Esophagus (tissue), 2 donors: ENCODE measurements around the gene ERGIC1. TPM values are rescaled to one million over a fixed set of nuclear protein-coding genes. Genes with fewer than 3 reads are reported as not detected.

Experiments used
- H3K27ac ChIP-seq, 2 donors: one replicate each; pipeline ENCODE4 v1.5.1; 2013; ENCODE audit warnings: low read depth in 2 of 2, mild to moderate bottlenecking in 2 of 2, inconsistent platforms in 1 of 2, low read length in 1 of 2, moderate library complexity in 1 of 2
- H3K27me3 ChIP-seq, 2 donors: one replicate each; pipeline ENCODE4 v1.6.1; 2013; ENCODE audit warnings: low read length in 2 of 2, control low read depth in 1 of 2, mild to moderate bottlenecking in 1 of 2; ENCODE audit not compliant: insufficient read depth in 2 of 2, control insufficient read depth in 1 of 2
- H3K36me3 ChIP-seq, 2 donors: one replicate each; pipeline ENCODE4 v1.6.1; 2013; ENCODE audit warnings: low read length in 1 of 2; ENCODE audit not compliant: control insufficient read depth in 2 of 2, insufficient read depth in 2 of 2
- H3K4me1 ChIP-seq, 2 donors: one replicate each; pipeline ENCODE4 v1.6.1; 2013; ENCODE audit warnings: low read length in 1 of 2; ENCODE audit not compliant: control insufficient read depth in 2 of 2, insufficient read depth in 2 of 2
- H3K4me3 ChIP-seq, 2 donors: one replicate each; pipeline ENCODE4 v1.5.1; 2013; ENCODE audit warnings: low read length in 2 of 2, mild to moderate bottlenecking in 2 of 2, low read depth in 1 of 2, moderate library complexity in 1 of 2
- H3K9me3 ChIP-seq, 2 donors: one replicate each; pipeline ENCODE4 v1.6.1; 2013; ENCODE audit warnings: mild to moderate bottlenecking in 2 of 2, low read depth in 1 of 2, low read length in 1 of 2, moderate library complexity in 1 of 2; ENCODE audit not compliant: control insufficient read depth in 2 of 2, insufficient read depth in 1 of 2
- WGBS, 2 donors: extraction: QIAGEN DNeasy Blood & Tissue Kit; methylation state at CpG; one replicate each; pipeline ENCODE4 v1.1.7; 2013; 5-methylcytosine and 5-hydroxymethylcytosine counted together
- polyA plus RNA-seq, 2 donors: library from polyadenylated mRNA; stranded (reverse); fragments of 200-250 nt; gene quantifications; one replicate each; pipeline ENCODE4 v1.2.3, GENCODE V29; 2013
- donor health status: healthy with polysubstance abuse.
- donor health status: Bipolar disorder and iron deficiency.

ERGIC1 gene
- polyA plus RNA-seq, 2 donors = 45.2 to 47.1 TPM

GRCh38 chr5:172981931-172982330 lies 147.9 kb downstream of the ERGIC1 start:
- Histone ChIP-seq H3K27ac (no peak overlapping the region), H3K27me3 (no peaks in the 10 kb centered on the region), H3K4me1 (peaks cover 0 to 2% of the 10 kb centered on the region in 2 donors), H3K36me3 (no peaks in the 10 kb centered on the region), H3K4me3 (no peak overlapping the region), H3K9me3 (no peaks in the 10 kb centered on the region)
- WGBS, 2 donors = 84 to 92% methylated on average over 7 of the region's 7 CpGs

- Histone ChIP-seq H3K27ac (peak within 1 kb of the TSS; percentile 94 to 99), H3K4me1 (peaks cover 2% of the 10 kb centered on the region in 2 donors), H3K27me3 (no peaks in the 10 kb centered on the region), H3K9me3 (no peaks in the 10 kb centered on the region), H3K4me3 (peak within 1 kb of the TSS; percentile 91 to 96), H3K36me3 (peaks cover 0 to 2% of the 10 kb centered on the region in 2 donors)
- WGBS, 2 donors = 0% methylated on average over 47 to 49 of the region's 49 CpGs
These were observed 149.6 kb downstream of the ERGIC1 start, which contains the start of gene ATP6V0E1 for GRCh38 chr5:172983542-172984243. Gene ATP6V0E1 (plus strand): TSS chr5:172983771. CDS start chr5:172983861, 90 bp downstream.

DNA sequence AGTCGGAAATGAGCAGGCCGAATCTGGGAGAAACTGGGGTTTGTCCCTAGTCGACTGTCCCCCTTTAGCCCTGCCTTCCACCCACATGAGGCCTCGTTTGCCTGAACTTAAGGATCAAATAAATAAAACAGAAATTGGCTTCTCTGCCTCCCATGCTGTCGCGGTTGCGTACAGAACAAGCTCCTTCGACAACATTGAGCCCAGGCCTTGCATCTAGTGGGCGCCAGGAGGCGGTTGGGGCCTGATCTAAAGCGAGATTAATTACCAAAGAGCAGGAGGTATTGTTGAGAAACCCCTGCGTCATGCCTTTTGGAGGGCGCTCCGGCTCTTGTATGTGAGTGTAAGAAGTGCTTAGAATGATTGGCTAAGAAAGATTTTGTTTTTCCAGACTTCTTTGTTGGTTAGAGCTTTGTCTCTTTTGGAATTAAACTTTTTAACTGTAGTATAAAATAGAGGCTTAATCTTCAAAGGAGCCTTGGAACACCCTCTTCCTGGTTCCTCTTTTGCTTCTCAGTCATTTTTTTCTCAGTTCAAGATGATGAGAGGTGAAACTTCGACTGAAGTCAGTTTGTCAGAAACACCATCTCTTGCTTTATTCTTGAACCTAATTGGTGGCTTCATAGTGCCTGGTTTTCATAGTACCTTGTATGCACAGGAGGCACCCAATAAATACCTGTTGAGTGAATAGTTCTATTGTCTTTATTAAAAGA lies 150.3 kb downstream of the ERGIC1 start:
- Histone ChIP-seq H3K27me3 (no peaks in the 10 kb centered on the region), H3K36me3 (peaks cover 0 to 2% of the 10 kb centered on the region in 2 donors), H3K4me1 (peaks cover 2% of the 10 kb centered on the region in 2 donors), H3K9me3 (no peaks in the 10 kb centered on the region), H3K4me3 (peak overlapping the region; percentile 91 to 96), H3K27ac (peak overlapping the region; percentile 94 to 99)
- 1% methylated on average over 15 of the region's 15 CpGs for WGBS, 2 donors

GRCh38 chr5:172985596-172985995 lies 151.5 kb downstream of the ERGIC1 start:
- Histone ChIP-seq H3K4me1 (peaks cover 2% of the 10 kb centered on the region in 2 donors), H3K27me3 (no peaks in the 10 kb centered on the region), H3K27ac (no peak overlapping the region), H3K36me3 (peaks cover 0 to 2% of the 10 kb centered on the region in 2 donors), H3K9me3 (no peaks in the 10 kb centered on the region), H3K4me3 (no peak overlapping the region)

- peaks cover 0 to 10% of the 10 kb centered on the region in 2 donors for H3K36me3 ChIP-seq
- H3K4me3 ChIP-seq = no peak overlapping the region
- WGBS, 2 donors = 65 to 70% methylated on average over 3 of the region's 3 CpGs
- H3K4me1 ChIP-seq = peaks cover 0 to 2% of the 10 kb centered on the region in 2 donors
- H3K27ac ChIP-seq = no peak overlapping the region
- H3K27me3 ChIP-seq = no peaks in the 10 kb centered on the region
- no peaks in the 10 kb centered on the region for H3K9me3 ChIP-seq
These were observed 154.2 kb downstream of the ERGIC1 start for GRCh38 chr5:172988276-172988675.

GRCh38 chr5:172990776-172991175 lies 156.7 kb downstream of the ERGIC1 start:
- H3K36me3 ChIP-seq = peaks cover 0 to 16% of the 10 kb centered on the region in 2 donors
- no peaks in the 10 kb centered on the region for H3K27me3 ChIP-seq
- 93% methylated on average over 8 of the region's 8 CpGs for WGBS, 2 donors
- no peak overlapping the region for H3K27ac ChIP-seq
- peaks cover 0 to 2% of the 10 kb centered on the region in 2 donors for H3K4me1 ChIP-seq
- no peak overlapping the region for H3K4me3 ChIP-seq
- no peaks in the 10 kb centered on the region for H3K9me3 ChIP-seq

DNA sequence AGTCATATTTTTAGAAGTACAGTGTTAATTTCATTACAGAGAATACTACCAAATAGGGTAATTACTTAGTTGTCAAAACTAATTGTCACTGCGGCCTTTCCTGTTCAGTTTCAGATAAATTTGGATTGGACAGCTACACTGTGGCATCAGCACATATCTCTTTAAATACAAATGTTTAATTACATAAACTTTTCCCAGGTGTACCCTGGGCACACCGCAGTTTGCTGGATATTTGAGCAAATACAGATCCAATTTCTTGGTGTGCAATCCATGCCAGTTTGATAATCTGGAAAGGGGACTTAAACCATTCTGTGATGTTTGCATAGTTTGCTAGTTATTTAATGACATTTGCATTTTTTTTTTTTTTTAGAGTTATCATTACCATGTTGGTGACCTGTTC lies 160.4 kb downstream of the ERGIC1 start:
- Histone ChIP-seq H3K4me3 (no peak overlapping the region), H3K27ac (no peak overlapping the region), H3K36me3 (peaks cover 0 to 14% of the 10 kb centered on the region in 2 donors), H3K9me3 (no peaks in the 10 kb centered on the region), H3K4me1 (peaks cover 0 to 2% of the 10 kb centered on the region in 2 donors), H3K27me3 (no peaks in the 10 kb centered on the region)
- 86 to 94% methylated on average over 2 of the region's 2 CpGs for WGBS, 2 donors

DNA sequence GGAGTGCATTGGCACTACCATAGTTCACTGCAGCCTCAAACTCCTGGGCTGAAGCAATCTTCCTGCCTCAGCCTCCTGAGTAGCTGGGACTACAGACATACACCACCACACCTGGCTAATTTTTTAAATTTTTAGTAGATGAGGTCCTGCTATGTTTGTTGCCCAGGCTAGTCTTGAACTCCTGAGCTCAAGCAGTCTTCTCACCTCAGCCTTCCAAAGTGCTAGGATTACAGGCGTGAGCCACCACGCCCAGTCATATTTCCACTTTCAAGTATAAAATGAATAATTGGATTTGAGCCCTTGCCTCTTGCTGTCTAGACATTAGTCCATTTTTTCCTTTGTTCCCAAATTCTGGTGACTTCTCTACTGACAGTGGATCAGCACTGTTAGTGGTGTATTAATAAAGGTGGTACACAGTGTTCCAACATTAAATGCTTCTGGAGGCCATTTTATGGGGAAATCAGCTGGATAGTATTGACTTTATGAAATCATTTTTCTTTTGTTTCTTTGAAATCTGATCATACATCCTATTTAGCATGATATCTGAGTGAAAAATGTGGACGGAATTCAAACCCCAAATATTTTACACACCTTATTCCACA lies 165.4 kb downstream of the ERGIC1 start:
- Histone ChIP-seq H3K4me1 (peaks cover 3 to 8% of the 10 kb centered on the region in 2 donors), H3K4me3 (no peak overlapping the region), H3K36me3 (peaks cover 0 to 6% of the 10 kb centered on the region in 2 donors), H3K27me3 (no peaks in the 10 kb centered on the region), H3K27ac (peak overlapping the region in 1 of 2 donors; percentile 47), H3K9me3 (no peaks in the 10 kb centered on the region)
- 67 to 74% methylated on average over 3 of the region's 3 CpGs for WGBS, 2 donors

- WGBS, 2 donors = 38 to 51% methylated on average over 1 of the region's 1 CpG
- H3K27me3 ChIP-seq = no peaks in the 10 kb centered on the region
- H3K4me1 ChIP-seq = peaks cover 3 to 8% of the 10 kb centered on the region in 2 donors
- H3K27ac ChIP-seq = no peak overlapping the region
- no peaks in the 10 kb centered on the region for H3K9me3 ChIP-seq
- no peak overlapping the region for H3K4me3 ChIP-seq
- H3K36me3 ChIP-seq = peaks cover 0 to 6% of the 10 kb centered on the region in 2 donors
These were observed 165.9 kb downstream of the ERGIC1 start for GRCh38 chr5:172999974-173000373.
